NCI-H2107 treated with DMSO at 0.1 percent for 48 hours (cell line): Measurements from ENCODE around the gene PRAMEF18.
"Not testable (repeated sequence)": the region's sequence is repeated elsewhere in the genome, so short reads cannot be mapped to it uniquely, and the experiment has no call there.

ENCODE experiments used
- DNase-seq: peaks from one replicate; lab custom pipeline; 2025; ENCODE audit not compliant: unreplicated experiment; lab: John Stamatoyannopoulos, UW

PRAMEF18 gene

GRCh38 chr1:13225675-13226204, at the start of gene PRAMEF18:
Gene PRAMEF18, minus strand, starts transcription at chr1:13226154. Its CDS starts 48 bp downstream, at chr1:13226106.
- not testable (repeated sequence) for DNase-seq

- not testable (repeated sequence) for DNase-seq
Measured at GRCh38 chr1:13265124-13265523, 39.2 kb upstream of the PRAMEF18 start.

- DNase-seq: not testable (repeated sequence)
Measured at GRCh38 chr1:13253898-13254297, 27.9 kb upstream of the PRAMEF18 start, which contains the start of gene PRAMEF5. Gene PRAMEF5, plus strand, starts transcription at chr1:13254198. Its CDS starts 5,071 bp downstream, at chr1:13259269.

GRCh38 chr1:13247122-13247521, 21.2 kb upstream of the PRAMEF18 start:
- not testable (repeated sequence) for DNase-seq

- DNase-seq: not testable (repeated sequence)
Measured at GRCh38 chr1:13246554-13246871, 20.6 kb upstream of the PRAMEF18 start.

- not testable (repeated sequence) for DNase-seq
Measured at GRCh38 chr1:13245841-13246553, 20.0 kb upstream of the PRAMEF18 start.

- DNase-seq: not testable (repeated sequence)
Measured at GRCh38 chr1:13243536-13244263, 17.7 kb upstream of the PRAMEF18 start.

- not testable (repeated sequence) for DNase-seq
Measured at GRCh38 chr1:13239633-13240032, 13.7 kb upstream of the PRAMEF18 start.

- DNase-seq: not testable (repeated sequence)
Measured at GRCh38 chr1:13237572-13237971, 11.6 kb upstream of the PRAMEF18 start.

- DNase-seq: not testable (repeated sequence)
Measured at GRCh38 chr1:13234057-13234456, 8.1 kb upstream of the PRAMEF18 start.

- DNase-seq: not testable (repeated sequence)
Measured at GRCh38 chr1:13232056-13232455, 6.1 kb upstream of the PRAMEF18 start.

GRCh38 chr1:13231061-13231750, 5.3 kb upstream of the PRAMEF18 start:
- not testable (repeated sequence) for DNase-seq

- not testable (repeated sequence) for DNase-seq
Measured at GRCh38 chr1:13230601-13231000, 4.6 kb upstream of the PRAMEF18 start.

GRCh38 chr1:13230096-13230495, 4.1 kb upstream of the PRAMEF18 start:
- DNase-seq: not testable (repeated sequence)

GRCh38 chr1:13228343-13228781, 2.4 kb upstream of the PRAMEF18 start:
- no peak for DNase-seq

GRCh38 chr1:13227271-13228055, 1.5 kb upstream of the PRAMEF18 start:
- DNase-seq: not testable (repeated sequence)

- DNase-seq: no peak
Measured at GRCh38 chr1:13224480-13225060, 1.4 kb downstream of the PRAMEF18 start.

GRCh38 chr1:13222788-13223187, 3.2 kb downstream of the PRAMEF18 start:
- DNase-seq: not testable (repeated sequence)

GRCh38 chr1:13219203-13219602, 6.8 kb downstream of the PRAMEF18 start:
- DNase-seq: not testable (repeated sequence)

GRCh38 chr1:13216619-13217018, 9.3 kb downstream of the PRAMEF18 start:
- not testable (repeated sequence) for DNase-seq
